Left ventricle myocardium inferior (tissue), 1 donor: ENCODE data around the gene CSF2RB. TPM values are rescaled to one million over a fixed set of nuclear protein-coding genes. Genes with fewer than 3 reads are reported as not detected.
A peak's percentile ranks its signal among the peaks of the same experiment; 100 is the strongest.

ENCODE experiments used
- DNase-seq: peaks from one replicate; pipeline ENCODE4 v3.0.0-alpha.2; 2020
- H3K27ac ChIP-seq: fragments of 200-600 bp; replicated peaks from 2 replicates; pipeline ENCODE4 v1.8.0; 2021
- H3K27me3 ChIP-seq: fragments of 200-600 bp; 2 replicates; pipeline ENCODE4 v1.8.0; 2021; ENCODE audit warnings: low read depth
- H3K36me3 ChIP-seq: fragments of 200-600 bp; 2 replicates; pipeline ENCODE4 v1.8.0; 2021
- H3K4me1 ChIP-seq: fragments of 200-600 bp; 2 replicates; pipeline ENCODE4 v1.8.0; 2021
- H3K4me3 ChIP-seq: fragments of 200-600 bp; 2 replicates; pipeline ENCODE4 v1.8.0; 2021; ENCODE audit warnings: mild to moderate bottlenecking, moderate library complexity
- H3K9me3 ChIP-seq: fragments of 200-600 bp; replicated peaks from 2 replicates; pipeline ENCODE4 v1.8.0; 2021
- CTCF ChIP-seq: fragments of 200-600 bp; IDR thresholded peaks from 2 replicates; pipeline ENCODE4 v1.8.0; 2021; ENCODE audit warnings: antibody characterized with exemption, mild to moderate bottlenecking, borderline replicate concordance
- intact Hi-C: fragments of 100-400 bp; cut with micrococcal nuclease; formaldehyde crosslinking; loops from one replicate; pipeline ENCODE4 v1.11.0; 2022
- total RNA-seq: library from RNA; stranded (reverse); fragmentation: NEBNext Ultra II Directional; extraction: Animal tissue kit (Norgen Biotek cat#: 25700); gene quantifications from one replicate; pipeline ENCODE4 v1.2.1, GENCODE V29; 2021
- donor health status: DM: no; HTN: yes; CAD: no; lungs with severe emphysema.

CSF2RB gene
- total RNA-seq, 1 donor from 2014 or later: 2.8 TPM

GRCh38 chr22:36873614-36874308, 39.7 kb upstream of the CSF2RB start:
- Histone ChIP-seq H3K9me3 (no peaks in the 10 kb centered on the region), H3K4me1 (peaks cover 13% of the 10 kb centered on the region), H3K36me3 (no peaks in the 10 kb centered on the region), H3K27ac (peak overlapping the region; percentile 52), H3K4me3 (no peak overlapping the region), H3K27me3 (peaks cover 57% of the 10 kb centered on the region)
- intact Hi-C loops: no loop called here
- no peak for DNase-seq
- TF ChIP-seq CTCF: peak; percentile 65

GRCh38 chr22:36874309-36874696, 39.1 kb upstream of the CSF2RB start:
- Histone ChIP-seq H3K27ac (peak overlapping the region; percentile 52), H3K36me3 (no peaks in the 10 kb centered on the region), H3K27me3 (peaks cover 57% of the 10 kb centered on the region), H3K9me3 (no peaks in the 10 kb centered on the region), H3K4me3 (no peak overlapping the region), H3K4me1 (peaks cover 13% of the 10 kb centered on the region)
- intact Hi-C loops: no loop called here
- TF ChIP-seq CTCF: no peak
- DNase-seq: no peak

- no peaks in the 10 kb centered on the region for H3K36me3 ChIP-seq
- DNase-seq: no peak
- intact Hi-C loops: no loop called here
- no peak overlapping the region for H3K4me3 ChIP-seq
- H3K4me1 ChIP-seq: peaks cover 13% of the 10 kb centered on the region
- H3K27ac ChIP-seq: no peak overlapping the region
- H3K27me3 ChIP-seq: peaks cover 56% of the 10 kb centered on the region
- TF ChIP-seq CTCF: no peak
- H3K9me3 ChIP-seq: peaks cover under 1% of the 10 kb centered on the region
These were observed 38.7 kb upstream of the CSF2RB start for GRCh38 chr22:36874736-36875135.

GRCh38 chr22:36875741-36876140, 37.7 kb upstream of the CSF2RB start:
- intact Hi-C loops: no loop called here
- H3K9me3 ChIP-seq: peaks cover 11% of the 10 kb centered on the region
- no peak for DNase-seq
- H3K27me3 ChIP-seq: peaks cover 46% of the 10 kb centered on the region
- no peaks in the 10 kb centered on the region for H3K36me3 ChIP-seq
- peaks cover 13% of the 10 kb centered on the region for H3K4me1 ChIP-seq
- H3K27ac ChIP-seq: no peak overlapping the region
- no peak for TF ChIP-seq CTCF
- no peak overlapping the region for H3K4me3 ChIP-seq

GRCh38 chr22:36879775-36880174, 33.7 kb upstream of the CSF2RB start:
- peaks cover 40% of the 10 kb centered on the region for H3K27me3 ChIP-seq
- DNase-seq: no peak
- no peak overlapping the region for H3K27ac ChIP-seq
- no peak overlapping the region for H3K4me3 ChIP-seq
- no peaks in the 10 kb centered on the region for H3K4me1 ChIP-seq
- TF ChIP-seq CTCF: no peak
- intact Hi-C loops: no loop called here
- H3K36me3 ChIP-seq: no peaks in the 10 kb centered on the region
- H3K9me3 ChIP-seq: peaks cover 37% of the 10 kb centered on the region
